Islet of Langerhans (tissue), 1 donor: ENCODE results near the gene EEFSEC.
A peak's percentile ranks its signal among the peaks of the same experiment; 100 is the strongest.
"Not testable (repeated sequence)": the region's sequence is repeated elsewhere in the genome, so short reads cannot be mapped to it uniquely, and the experiment has no call there.

Source experiments
- FAIRE-seq: peaks from one replicate; lab custom pipeline; 2011; peaks lifted over from hg19 to GRCh38; lab: Jason Lieb, UNC

The EEFSEC gene

GRCh38 chr3:128154354-128154753 lies 1.1 kb downstream of the EEFSEC start:
- not testable (repeated sequence) for FAIRE-seq

GRCh38 chr3:128155616-128156360 lies 2.5 kb downstream of the EEFSEC start:
- FAIRE-seq: no peak

- no peak for FAIRE-seq
Measured at GRCh38 chr3:128160661-128161060, 7.4 kb downstream of the EEFSEC start.

- FAIRE-seq: no peak
Measured at GRCh38 chr3:128163432-128163831, 10.2 kb downstream of the EEFSEC start.

- no peak for FAIRE-seq
Measured at GRCh38 chr3:128166971-128167453, 13.7 kb downstream of the EEFSEC start.

GRCh38 chr3:128167646-128167972 lies 14.3 kb downstream of the EEFSEC start:
- no peak for FAIRE-seq

GRCh38 chr3:128167973-128168674 lies 14.8 kb downstream of the EEFSEC start:
- no peak for FAIRE-seq

GRCh38 chr3:128168836-128169235 lies 15.6 kb downstream of the EEFSEC start:
- FAIRE-seq: no peak

- FAIRE-seq: peak; percentile 95
Measured at GRCh38 chr3:128170866-128171516, 17.7 kb downstream of the EEFSEC start.

GRCh38 chr3:128173200-128173599 lies 19.9 kb downstream of the EEFSEC start:
- no peak for FAIRE-seq

GRCh38 chr3:128173849-128174248 lies 20.6 kb downstream of the EEFSEC start:
- no peak for FAIRE-seq

- no peak for FAIRE-seq
Measured at GRCh38 chr3:128174675-128175590, 21.7 kb downstream of the EEFSEC start.

- no peak for FAIRE-seq
Measured at GRCh38 chr3:128175768-128176167, 22.5 kb downstream of the EEFSEC start.

GRCh38 chr3:128176276-128176833 lies 23.1 kb downstream of the EEFSEC start:
- no peak for FAIRE-seq

GRCh38 chr3:128177865-128178264 lies 24.6 kb downstream of the EEFSEC start:
- no peak for FAIRE-seq

- no peak for FAIRE-seq
Measured at GRCh38 chr3:128178782-128179483, 25.7 kb downstream of the EEFSEC start.

- FAIRE-seq: no peak
Measured at GRCh38 chr3:128179484-128179819, 26.2 kb downstream of the EEFSEC start.

- no peak for FAIRE-seq
Measured at GRCh38 chr3:128180436-128180835, 27.2 kb downstream of the EEFSEC start.

GRCh38 chr3:128180913-128181312 lies 27.6 kb downstream of the EEFSEC start:
- FAIRE-seq: no peak

GRCh38 chr3:128182656-128183055 lies 29.4 kb downstream of the EEFSEC start:
- FAIRE-seq: no peak
